Cortex of kidney (tissue), 1 donor: ENCODE measurements around the gene TRMT61A.

ENCODE experiments used
- DNase-seq: peaks from one replicate; lab custom pipeline; 2025; lab: John Stamatoyannopoulos, UW

The TRMT61A gene

DNA sequence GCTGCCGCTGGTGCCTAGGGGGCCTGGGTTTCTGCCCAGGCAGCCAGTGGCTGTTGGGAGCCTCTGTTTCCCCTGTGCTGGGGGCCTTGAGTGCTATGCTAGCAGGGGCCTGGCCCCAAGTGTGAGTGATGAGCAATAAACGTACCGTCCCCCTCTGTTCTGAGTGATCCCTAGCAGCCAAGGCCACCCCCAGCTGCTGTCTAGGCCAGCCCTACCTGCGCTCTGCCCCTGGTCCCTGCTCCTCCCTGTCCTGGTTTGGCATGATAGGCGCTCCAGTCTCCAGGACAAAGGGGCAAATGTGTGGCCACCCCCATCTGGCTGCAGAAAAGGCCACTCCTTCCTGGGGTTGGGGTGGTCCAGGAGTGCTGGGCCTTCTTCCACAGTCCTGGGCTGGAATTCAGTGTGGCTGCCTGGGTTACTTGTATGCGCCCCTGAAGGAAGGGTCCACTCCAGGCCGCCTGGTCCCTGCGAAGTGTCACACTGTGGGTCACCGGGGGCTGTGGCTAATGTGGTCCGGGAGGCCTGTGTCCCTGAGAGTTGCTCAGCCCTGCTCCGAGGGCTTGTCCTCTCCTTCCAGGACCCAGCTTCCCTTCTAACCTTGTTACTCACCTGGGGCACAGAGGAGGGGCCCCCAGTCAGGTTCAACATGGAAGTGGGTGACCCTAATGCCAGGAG lies 7.0 kb downstream of the TRMT61A start:
- no peak for DNase-seq

DNA sequence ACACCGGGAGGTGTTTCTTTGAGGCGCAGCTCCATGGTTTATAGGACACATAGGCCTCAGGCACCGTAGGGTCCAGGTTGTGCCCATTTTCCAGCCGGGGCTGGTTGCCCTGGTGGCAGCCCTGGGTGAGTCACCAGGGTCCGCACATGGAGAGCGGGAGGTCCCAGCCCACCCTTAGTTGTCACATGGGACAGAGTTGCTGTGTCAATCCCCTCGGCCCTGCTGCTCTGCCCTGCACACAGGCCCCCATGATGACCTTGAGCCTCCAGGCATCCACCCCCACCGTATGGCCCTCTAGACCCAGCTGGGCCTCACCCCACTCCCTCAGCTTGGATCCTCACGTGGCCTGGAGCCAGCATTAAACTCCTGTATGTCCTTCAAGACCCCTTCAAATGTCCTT lies 7.7 kb downstream of the TRMT61A start:
- no peak for DNase-seq

DNA sequence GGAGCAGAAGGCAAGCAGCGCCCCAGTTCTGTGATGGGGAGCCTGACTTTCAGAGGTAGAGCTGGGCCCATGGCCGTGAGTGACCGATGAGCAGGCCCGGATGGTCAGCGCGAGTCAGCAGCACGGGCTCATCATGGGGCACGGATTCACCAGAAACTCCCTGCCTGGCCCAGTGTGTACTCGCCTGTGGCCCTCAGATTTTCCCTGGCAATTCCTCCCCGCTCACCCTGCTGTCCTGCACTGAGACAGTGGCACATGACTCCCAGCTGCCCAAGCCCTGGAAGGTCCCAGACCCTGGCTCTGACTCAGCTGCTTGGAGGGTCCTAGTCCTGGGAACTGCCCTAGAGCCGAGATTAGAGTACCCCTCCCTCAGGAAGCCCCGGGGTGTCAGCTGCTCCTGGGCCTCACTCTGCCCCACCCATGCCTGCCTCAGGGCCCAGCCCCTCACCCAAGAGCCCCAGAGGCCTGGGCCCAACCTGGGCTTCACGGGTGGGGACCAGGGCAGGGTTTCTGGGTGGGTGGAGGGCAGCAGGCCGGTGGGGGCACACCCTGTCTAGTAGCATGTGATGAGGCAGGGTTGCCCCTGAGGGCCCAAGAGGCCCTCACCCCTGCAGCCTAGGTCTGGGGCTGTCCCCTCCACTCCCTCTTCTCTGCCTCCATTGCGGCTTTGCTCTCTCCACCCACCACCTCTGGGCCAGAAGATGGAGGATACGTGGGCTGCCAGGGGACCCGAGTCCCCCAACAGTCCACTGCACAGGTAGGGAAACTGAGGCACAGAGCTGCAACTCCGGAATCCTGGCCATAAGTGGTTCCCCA lies 8.4 kb downstream of the TRMT61A start:
- DNase-seq: no peak

DNA sequence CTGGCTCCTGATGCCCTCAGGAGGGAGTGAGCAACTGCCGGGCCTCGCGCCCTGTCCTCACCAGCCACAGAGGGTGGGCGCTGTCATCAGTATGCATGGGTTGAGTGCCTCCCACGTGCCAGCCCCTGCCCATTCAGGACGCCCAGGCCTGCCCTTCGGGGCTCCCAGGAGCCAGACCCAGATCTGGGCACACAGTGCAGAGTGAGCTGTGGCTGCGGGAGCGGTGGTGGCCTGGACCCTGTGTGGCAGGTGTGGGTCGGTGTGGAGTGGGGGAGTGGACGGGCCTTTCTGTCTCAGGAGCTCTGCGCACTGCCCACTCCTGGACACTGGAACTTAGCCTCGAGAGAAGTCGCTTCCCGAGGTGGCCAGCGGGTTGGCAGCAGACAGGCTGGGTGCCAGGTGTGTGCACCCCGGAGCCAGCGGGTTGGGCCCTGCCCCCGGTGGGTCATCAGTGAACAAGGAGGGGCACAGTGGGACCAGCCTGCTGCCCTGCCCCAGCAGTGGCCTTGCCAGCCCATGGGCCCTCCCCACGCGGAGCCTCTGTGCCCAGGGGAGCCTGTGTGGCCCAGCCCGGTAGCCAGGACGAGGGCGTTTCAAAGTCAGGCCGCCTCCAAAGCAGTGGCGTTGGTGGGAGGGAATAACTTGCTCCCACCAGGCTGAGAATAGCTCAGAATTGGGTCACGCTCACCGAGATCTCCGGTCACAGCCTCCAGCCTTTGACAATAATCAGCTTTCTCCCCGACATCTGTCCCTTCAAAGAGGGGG lies 9.5 kb downstream of the TRMT61A start:
- DNase-seq: no peak

DNA sequence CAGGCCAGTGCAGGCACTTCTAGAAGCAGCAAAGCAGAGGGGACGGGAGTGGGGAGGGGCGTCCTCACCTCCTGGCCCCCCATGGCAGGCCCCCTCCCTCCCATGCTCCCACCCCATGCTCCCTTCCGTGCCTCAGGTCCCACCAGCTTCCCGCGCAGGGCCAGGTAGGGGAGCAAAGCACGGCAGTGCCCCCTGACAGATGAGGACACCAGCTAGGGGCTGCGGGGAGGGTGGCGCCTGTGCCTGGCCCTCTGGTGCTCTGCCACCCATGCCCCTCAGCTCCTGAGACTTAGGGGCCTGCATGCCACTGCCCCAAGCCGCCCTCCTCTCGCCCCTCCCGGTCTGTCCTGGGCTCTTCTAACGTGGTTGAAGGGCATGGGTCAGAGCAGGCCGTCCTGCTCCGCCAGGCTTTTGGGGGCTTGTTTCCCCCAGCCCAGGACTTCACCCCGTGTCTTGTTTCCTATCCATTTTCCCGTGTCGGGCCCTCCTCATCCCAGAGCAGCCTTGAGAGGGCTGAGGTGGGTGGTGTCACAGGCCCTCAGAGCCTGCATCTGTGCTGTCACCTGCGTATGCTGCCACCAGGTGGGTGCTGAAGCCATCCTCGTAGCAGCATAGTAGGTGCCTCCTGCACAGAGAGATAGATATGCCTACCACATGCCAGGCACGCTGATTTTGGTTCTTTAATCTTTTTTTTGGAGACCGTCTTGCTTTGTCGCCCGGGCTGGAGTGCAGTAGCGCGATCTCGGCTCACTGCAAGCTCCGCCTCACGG lies 10.2 kb downstream of the TRMT61A start:
- no peak for DNase-seq

DNA sequence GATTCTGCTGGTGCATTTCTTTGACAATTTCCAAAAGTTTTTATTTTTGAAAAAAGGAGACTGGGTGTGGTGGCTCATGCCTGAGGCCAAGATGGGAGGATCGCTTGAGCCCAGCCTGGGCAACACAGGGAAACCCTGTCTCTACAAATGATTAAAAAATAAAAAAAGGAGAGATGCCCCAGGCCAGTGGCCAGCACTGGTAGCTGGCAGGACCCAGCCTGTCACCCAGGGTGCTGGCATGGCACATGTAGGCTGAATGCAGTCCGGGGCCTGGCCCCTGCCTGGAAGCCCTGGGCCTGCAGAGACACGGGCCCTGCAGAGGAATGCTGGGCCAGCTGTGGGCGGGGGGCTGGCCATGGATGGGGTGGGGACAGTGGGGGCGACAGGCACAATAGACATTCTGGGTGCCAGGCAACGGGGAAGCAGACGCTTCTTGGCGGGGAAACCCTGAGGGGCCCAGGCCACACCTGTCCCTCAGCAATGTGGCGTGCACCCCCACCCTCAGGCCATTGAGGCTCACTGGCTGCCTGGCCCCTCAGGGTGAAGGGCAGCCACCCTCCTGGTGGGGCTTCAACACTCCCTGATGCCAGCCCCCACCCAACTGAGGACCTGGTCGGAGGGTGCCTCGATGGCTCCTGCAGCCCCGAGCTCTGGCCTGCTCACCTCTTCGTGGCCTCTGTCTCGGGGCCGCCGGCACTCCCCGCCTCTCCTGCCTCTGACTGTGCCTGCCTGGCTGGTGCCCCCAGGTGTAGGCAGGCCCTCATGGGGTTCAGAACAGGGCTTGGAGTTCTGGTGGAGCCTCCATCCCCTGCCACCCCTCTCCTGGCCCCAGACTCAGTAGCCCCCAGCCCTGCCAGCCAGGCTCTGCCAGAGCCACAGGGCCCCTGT lies 12.1 kb downstream of the TRMT61A start:
- no peak for DNase-seq

DNA sequence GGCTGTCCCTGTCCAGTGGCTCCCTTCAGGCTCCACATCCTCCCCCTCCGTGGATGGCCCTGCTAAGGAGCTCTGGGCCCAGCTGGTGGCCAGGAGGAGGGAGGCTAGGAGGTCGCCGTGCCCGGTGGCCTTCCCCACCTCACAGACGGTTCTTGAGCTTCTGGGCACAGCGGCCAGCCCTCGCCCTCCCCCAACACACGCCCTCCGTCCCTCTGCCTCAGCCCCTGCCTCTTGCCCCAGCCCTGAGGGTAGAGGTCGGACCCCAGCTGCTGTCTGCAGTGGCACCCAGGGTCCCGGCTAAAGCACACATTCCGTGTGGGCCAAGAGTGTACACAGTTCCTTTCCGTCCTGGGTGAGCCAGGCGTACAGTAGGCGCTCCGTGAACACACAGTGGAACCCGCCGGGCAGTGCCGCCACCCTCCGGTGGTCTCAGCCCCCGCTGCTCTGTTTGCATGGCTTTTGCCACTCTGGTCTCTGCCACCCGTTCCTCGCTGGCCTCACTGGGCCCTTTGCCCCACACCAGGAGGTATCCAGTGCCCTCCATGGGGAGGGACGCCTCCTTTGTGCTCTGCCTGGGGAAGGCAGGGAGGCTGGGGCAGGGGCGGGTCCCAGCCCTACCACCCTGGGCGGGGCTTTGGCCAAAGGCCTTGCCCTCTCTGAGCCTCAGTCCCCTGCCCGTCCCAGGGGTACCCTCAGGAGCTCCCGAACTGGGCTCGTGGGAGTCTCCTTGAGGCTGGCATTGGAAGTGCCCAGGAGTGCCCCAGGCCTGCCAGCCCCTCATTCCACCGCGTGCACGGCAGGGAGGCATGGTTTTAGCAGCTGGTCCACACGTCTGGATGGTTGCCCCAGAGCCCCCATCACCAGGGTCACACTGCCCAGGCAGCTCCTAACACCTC lies 13.0 kb downstream of the TRMT61A start:
- no peak for DNase-seq

DNA sequence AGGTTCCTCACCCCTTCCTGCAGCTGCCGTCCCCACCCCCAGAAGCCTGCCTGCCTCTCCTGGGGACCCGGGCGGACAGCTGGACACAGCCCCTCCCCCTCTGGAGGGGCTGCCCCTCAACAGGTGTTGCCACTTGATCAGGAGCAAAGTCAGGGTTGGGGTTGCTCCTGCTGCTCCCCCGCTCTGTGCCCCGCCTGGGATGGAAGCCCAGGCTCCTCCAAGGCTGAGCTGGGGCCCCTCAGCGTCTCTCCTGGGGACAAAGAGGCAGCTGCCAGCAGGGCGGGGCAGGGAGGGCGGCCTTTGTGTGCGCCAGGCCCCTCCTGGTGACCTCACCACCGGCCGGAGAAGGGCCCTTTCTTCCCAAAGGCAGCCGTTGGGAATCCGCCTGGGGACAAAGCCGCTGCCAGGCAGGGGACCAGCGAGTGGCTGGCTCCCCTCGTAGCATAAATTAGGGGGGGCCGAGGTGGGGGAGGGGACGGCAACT lies 13.7 kb downstream of the TRMT61A start:
- no peak for DNase-seq

DNA sequence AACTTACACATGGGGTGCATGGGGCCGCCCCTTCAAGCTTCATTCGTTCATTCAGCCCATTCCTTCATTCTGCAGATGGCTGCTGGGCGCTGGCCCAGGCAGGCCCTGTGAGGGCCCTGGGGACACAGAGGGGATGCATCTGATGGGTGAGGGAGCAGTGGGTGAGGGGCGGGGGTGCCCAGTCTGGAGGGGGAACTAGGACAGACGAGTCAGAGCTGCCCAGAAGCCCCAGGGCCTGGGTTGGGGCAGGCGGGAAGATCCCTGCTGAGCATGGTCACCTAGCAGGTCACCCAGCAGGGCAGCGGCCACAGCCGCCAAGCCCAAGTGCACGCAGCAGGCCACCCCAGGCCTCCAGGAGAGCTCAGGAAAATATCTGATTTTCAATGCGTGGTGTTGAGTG lies 14.1 kb downstream of the TRMT61A start:
- DNase-seq: no peak

DNA sequence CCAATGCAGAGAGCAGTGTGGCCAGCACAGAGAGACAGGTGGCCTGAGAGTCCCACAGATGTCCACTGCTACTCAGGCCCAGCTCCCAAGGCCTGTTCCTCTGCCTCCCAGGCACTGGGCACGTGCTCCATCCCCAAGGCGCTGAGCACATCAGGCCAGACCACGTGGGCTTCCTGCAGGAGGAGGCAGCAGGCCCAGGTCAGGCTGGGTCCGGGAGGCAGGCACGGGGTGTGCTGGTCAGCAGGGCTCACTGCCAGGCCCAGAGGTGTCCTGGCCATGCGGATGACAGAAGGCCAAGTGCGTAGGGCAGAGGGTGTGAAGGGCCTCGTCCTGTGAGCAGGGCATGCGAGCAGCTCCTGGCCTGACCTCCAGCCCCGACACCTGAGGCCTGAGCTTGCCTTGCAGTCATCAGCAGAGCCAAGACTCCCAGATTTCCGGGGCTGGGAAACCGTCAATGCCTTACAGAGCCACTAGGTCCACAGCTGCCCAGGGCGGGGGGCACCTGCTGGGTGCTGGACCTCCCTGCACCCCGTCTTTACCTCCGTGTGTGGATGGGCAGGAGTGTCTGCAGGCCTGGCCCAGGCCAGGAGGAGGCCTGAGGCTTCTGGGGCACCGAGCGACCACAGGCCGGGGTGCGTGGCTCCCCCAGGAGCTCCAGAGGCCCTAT lies 14.9 kb downstream of the TRMT61A start:
- DNase-seq: no peak

DNA sequence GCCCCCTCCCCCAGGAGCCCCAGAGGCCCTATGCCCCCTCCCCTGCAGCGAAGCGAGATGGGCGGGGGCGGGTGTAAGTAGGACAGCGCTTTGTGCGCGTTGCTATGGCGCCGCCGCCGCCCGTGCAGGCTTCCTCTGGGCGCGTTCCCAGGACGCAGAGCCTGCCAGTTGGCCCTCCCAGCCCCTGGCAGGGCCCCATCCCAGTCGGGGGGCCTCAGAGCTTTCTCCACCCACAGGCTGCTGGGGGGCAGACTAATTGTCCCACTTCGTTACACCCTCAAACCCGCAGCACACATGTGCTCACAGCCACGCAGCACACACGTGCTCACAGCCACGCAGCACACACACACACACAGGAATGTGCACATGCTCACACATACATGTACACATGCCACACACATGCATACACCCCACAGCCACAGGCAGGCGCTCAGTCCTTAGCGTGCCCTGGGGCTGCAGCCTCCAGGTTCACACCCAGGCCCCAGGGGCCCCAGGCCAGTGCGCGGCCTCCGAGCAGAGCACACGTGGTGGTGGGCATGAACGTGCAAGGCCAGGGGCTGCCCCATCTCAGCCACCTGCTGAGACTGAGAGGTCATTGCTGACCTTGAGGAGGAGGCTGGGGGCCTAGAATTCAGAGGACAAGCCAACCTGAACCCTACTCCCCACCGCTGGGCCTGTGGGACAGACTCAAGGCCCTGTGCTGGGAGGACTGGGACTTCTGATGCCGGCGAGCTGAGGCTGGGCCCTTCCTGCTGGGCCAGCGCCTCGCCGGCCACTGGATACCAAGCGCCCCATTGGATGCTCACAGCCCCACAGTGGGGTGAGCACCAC lies 15.6 kb downstream of the TRMT61A start:
- DNase-seq: no peak

DNA sequence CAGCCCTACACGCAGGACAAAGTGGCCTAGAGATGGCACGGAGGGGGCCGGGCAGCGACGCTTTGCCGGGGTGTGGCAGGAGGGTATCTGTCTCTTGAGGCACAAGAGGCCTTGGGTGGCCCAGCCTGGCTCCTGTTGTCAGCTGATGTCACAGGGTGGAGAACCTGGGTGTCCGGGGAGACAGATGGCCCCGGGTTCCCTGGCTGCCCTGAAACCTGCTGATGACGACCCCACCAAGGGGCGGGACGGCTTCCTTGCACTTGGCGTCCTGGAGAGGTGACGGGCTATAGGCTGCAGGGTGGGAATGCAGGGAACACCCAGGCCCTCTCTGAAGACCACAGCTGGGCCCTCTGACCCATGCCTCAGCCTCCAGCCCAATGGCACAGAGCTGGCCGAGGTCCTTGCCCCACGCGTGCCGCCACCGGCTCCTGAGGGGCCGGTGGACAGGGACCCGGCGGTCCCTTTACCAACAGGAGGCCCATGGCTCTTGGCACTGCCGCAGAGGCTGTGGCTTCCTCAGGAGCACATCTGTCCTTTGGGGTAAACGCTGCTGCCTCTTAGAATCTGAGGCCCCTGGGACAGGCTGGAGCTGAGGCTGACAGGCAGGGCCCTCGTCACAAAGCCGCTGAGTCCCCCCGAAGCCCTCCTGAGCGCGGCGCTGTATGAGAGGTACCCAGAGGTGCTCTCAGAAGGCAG lies 16.4 kb downstream of the TRMT61A start:
- DNase-seq: no peak

DNA sequence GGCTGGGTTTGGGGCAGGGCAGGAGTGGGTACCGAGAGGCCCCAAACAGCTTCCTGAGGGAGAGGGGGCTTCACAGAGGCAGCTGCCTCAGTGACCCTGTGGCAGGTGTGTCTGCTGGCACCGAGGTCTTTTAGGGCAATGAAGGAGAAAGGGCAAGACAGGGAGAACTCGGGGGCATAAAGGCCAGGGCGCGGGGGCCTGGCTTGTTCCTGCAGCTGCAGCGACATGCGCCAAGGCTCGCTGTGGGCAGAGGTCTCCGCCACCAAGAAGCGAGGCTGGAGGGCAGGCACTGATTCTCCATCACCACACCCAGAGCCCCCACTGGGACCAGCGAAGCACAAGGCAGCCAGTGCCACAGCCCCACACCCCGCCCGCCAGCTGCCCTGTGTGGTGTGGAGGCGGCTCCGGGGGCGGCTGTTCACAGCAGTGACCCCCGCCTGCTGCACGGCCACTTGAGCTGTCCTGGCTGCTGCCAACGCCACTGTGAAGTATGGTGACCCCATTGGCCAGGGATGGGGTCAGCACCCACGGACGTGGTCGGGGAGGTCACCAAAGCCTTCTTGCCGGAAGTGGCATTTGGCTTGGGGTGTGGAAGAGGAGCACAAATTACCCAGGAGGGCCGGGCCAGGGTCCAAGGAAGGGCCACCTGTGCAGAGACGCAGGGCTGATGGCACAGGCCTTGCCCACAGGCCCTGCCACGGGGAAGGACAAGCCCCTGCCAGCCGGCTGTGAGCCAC lies 17.1 kb downstream of the TRMT61A start:
- DNase-seq: no peak

DNA sequence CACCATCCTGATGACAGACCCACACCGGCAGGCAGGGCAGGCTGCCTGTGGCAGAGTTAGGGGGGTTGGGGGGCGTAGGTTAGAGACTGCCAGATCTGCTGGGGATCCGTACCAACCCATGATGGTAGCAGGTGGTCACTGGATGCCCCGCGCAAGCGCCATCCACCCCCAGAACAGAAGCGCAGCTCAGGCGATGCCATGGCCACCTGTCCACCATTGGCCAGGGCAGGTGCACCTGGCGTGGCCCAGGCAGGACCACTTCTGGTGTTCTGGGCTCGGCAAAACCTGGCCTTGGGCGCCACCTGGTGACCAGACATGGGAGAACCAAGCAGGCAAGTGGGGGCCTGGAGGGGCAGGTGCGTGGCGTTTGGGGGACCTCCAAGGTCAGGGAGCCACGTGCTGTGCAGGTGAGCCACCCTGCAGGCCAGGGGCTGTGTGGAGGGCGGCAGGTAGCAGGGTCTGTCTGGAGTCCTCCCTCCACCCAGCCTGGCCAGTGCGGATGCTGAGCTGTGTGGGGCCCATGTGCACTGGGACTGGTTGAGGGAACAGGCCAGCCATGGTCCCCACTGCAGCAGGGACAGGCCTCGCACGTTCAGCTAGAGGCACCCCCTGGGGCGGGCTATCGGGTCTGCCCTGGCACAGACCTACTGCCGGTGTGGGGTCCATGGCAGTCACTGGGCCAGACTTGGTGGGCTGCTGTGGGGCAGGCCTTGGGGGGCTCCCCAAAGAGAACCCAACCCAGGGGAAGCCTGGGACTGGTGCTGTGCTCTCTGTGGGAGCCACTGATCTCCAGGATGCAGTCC lies 17.9 kb downstream of the TRMT61A start:
- no peak for DNase-seq

DNA sequence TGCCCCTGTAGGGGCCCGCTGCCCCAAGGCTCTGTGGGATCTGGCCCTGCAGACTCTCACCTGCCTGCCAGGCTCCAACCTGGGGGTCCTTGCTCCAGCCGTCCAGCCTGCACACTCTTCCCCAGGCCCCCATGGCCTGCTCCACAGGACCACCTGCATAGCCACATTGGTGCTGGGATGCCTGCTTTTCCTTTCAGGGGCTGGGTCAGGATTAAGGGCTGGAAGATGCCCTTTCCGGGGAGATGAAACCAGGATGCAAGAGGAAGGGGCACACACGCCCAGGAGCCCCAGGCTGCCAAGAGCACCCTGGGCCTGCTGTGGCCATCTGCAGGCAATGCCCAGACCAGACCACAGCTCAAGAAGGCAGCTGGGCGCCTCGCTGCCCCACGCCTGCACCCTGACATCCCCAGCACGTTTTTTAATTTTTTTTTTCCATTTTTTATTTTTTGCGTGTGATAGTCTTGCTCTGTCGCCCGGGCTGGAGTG lies 18.5 kb downstream of the TRMT61A start:
- no peak for DNase-seq

DNA sequence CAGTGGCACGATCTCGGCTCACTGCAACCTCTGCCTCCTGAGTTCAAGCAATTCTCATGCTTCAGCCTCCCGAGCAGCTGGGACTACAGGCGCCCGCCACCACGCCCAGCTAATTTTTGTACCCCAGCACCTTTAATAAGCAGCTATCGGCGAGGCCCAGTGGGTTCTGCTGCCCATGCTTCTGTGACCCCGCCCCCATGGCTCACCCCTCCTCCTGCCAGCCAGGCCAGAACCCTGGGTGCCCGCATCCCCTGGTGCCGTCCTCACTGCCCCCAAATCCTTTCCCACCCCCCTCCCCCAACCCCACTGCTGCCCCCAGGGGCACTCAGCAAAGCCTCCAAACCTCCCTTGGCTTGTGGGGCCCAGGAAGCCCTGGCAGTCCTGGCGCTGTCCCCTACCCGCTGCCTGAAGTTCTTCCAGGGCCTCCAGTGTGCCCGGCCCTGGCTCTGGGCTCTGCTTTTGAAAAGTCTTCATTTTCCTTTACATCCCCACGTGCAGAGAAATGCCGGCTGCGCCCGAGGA lies 19.0 kb downstream of the TRMT61A start:
- no peak for DNase-seq
